GM21390 (cell line): ENCODE data around the gene MKNK1.

Experiments used
- ATAC-seq: cut with Tn5 transposase; IDR thresholded peaks from one replicate; pipeline ENCODE4 v1.9.1; 2021; ENCODE audit not compliant: unreplicated experiment

MKNK1 gene

DNA sequence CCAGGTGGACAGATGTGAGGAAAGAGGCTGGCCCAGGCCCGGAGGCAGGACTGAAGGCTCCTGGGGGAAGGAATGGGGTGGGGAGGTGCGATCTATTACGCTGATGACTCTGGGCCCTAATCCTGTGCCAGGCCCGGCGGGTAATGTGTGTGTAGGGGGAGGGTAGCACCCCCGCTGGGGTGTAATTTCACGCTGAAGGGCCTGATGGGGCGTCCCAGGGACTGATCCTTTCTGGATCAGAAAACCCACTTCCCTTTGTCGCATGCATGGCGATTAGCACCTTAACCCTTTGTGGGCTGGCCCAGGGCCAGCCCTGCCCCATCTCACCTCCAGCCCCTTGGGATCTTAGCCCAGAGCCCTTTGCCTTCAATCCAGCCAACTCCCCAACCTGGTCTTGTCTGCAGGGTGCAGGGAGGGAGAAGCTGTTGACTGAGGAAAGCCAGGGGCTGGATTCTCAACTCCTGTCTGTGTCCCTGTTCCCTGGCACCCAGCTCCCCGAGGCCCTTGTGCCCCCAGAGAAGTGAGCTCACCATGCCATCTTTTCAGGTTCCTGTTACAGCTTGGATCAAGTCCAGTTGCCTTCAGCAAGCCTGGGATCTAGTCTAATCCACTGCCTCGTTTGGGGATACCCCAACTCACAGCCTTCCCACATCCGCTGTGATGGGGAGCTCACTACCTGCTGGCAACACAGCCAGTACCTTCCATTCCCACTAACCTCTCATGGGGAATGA lies 78.7 kb downstream of the MKNK1 start:
- ATAC-seq = no peak

GRCh38 chr1:46524843-46525242 lies 79.2 kb downstream of the MKNK1 start:
- ATAC-seq = no peak

GRCh38 chr1:46523496-46524353 lies 80.3 kb downstream of the MKNK1 start:
- ATAC-seq = no peak

- ATAC-seq = no peak
Observed at GRCh38 chr1:46522969-46523320, 81.1 kb downstream of the MKNK1 start.

DNA sequence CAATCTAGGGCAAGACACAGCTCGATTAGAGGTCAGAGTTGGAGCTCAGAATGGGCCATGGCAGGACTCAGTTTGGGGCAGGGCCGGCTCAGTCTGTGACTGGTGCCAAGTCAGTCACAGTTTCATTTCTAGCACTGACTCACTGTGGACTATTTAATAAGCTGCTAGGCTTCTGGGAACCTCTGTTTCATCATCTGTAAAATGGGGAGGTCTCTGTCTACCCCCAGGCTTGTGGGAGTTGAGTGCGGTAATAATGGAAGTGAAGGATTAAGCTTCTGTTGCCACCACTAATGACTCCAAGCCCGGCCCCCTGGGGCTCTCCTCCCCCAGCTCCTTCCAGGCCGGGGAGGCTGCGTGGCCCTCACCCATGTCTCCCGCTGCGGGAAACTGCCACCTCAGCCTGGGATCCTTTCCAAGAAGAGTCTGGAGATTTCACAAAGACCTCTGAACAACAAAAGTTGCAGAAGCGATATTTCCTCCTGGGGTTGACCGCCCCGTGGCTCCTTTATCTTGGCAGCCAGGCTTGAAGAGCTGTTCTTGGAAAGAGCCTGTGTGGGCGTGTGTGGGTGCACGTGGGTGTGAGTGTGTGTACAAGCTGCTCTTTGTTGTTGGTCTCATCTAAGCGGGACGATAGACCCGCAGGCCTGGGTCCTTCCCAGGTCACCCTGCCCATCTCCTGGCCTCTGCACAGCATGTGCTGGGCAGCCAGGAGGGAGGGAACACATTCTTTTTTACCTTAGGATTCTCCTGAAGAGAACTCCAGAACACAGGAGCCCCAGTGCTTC lies 81.7 kb downstream of the MKNK1 start:
- peak; percentile 76 for ATAC-seq

DNA sequence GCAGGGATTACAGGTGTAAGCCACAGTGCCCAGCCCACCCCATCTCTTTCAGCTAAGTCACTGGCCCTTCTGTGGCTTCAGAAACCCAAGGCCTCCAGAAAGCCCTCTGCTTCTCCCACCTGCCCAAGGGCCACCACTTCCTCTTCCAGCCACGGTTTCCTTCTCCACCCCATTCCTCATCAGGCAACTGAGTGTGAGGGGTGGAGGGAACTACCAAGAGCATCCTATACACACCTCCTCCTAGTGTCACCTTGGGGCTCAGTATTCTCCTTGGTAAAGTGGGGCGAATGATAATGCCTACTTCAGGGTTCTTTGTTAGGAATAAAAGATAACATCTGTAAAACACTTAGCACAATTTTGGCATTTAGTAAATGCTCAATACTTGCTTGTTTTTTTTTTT lies 82.7 kb downstream of the MKNK1 start:
- no peak for ATAC-seq

DNA sequence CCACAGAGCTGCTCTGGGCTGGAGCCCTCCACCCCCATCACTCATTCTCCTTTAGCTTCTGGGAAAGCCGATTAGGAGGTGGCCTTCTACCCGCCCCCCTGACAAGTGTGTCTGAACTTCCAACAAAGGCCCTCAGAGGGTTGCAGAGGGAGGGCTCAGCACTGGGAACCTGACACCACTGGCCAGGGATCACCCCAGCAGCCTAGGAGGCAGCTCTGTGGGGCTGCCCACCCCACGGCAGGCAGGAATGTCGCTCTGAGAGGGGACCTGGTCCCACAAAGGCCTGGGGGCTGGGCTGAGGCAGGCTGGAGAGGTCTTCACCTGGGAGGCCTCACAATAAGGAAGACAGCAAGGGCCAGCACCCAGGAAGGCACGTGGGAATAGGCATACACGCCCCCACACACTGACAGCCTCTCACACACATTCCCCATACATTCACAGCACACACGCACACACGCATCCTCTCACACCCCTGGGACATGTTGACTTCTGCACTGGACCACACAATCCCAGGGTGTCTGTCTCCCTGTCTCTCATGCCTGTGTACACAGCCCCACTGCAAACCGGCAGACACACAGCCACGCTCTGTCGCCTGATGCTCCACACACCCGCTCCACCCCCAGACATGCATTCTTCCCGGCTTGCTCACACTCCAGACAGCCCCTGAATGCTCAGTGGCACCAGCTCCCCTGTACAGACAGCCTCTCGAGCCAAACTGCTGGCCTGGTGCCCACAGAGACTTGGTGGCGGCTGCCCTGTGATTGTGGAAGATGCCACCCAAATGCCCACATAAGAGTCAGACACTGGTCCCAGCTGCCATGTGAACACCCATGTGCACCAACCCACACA lies 83.8 kb downstream of the MKNK1 start:
- ATAC-seq = no peak

DNA sequence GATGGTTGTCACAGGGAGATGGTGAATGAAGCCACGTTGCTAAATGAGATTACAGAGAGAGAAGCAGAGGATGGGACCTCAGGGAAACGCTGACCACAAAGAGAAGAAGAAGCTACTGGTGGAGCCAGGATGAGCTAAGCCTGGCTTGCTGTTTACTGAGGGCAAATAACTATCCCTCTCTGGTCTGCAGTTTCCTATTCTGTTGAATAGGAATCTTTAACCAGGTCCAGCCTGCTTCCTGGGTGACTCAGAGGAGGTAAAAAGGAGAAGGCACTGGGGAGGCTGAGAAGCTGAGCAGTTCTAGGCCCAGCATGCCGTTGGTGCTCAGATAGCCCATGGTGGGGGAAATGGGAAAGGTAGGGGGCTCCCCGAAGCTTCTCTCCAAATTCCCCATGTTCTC lies 84.9 kb downstream of the MKNK1 start:
- no peak for ATAC-seq

DNA sequence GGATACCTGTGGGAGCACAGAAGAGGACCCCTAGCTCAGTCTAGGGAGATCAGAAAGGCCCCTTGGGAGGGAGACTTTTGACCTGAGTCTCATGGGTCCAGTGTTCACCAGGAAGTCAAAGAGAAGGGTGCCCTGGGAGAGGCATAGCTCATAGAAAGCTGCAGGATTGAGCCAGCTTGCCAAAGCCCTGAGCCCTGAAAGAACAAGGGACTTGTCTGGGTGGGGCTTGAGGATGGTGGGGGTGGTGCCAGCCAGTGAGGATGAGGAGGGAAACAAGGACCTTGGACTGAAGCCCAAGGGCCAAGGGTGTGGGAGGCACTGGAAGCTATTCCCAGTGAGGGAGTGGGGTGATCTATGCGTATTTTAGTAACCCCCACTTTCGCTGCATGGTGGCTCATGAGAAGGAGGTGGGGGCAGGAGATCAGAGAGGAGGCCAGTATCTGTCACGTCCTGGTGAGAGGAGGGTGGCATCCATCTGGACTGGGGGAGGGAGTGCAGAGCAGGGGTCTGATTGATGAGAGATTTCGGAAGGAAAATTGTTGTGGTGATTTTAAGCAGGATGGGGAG lies 86.1 kb downstream of the MKNK1 start:
- ATAC-seq = no peak

GRCh38 chr1:46517010-46517600 lies 87.0 kb downstream of the MKNK1 start:
- no peak for ATAC-seq

- ATAC-seq = no peak
Observed at GRCh38 chr1:46516200-46516950, 87.7 kb downstream of the MKNK1 start.

- no peak for ATAC-seq
Observed at GRCh38 chr1:46515576-46515975, 88.5 kb downstream of the MKNK1 start.

DNA sequence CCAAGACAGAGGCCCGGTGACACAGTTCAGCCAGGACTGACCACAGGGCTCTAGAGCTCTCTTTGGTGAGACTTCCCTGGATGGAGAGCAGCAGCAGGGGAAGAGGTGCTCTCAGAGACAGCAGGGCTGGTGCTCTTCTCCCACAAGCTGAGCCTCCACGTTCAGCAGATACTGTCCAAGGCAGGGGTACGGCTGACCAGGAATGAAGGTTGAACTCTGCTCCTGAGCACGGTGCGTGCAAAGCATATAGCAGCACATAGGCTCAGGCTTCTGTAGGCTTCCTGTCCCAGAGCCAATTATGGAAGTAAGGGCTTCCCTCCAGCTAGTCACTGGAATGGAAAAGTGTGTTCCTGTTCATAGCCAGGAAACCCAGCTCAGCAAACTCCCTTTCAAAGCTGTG lies 90.5 kb downstream of the MKNK1 start:
- ATAC-seq = no peak

DNA sequence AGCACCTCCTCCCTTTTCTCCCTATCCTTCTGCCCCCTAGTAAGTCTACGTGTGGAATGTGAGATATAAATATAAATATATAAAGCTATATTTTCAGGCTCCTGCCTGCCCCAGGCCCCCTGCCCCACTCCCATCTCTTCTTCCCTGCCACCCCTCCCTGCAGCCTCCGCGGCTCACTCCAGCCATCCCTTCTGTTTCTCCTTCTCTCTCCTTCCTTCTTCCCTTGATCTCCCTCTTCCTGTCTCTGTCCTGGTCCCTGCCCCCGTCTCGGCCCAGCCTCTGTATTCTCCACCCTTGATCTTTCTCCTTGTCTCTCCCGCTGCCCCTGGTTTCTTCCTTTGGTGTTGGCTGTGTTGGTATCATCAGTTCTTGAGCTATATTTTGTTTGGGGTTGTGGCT lies 91.3 kb downstream of the MKNK1 start:
- ATAC-seq = no peak

DNA sequence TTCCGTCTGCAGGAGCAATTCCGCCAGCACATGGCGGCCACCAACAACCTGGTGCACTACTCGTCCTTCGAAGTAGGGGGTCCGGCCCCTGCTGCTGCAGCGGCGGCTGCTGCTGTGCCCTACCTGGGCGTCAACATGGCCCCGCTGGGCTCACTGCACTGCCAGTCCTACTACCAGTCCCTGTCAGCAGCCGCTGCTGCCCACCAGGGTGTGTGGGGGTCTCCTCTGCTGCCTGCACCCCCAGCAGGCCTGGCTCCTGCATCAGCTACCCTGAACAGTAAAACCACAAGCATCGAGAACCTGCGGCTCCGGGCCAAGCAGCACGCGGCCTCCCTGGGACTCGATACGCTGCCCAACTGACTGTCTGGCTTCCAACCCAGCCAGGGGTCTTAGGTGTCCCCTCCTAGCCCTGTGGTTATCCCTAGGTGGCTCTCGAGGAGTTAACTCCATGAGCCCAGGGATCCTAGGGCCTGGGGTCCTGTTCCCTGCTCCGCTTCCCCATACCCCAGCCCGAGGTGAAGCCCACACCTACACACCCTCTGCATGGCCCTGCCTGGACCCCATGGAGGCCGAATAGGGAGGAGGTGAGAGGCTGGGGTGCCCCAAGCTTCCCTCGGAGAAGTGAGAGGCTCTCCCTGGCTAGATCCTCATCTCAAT lies 91.8 kb downstream of the MKNK1 start:
- ATAC-seq = no peak

- ATAC-seq = no peak
Observed at GRCh38 chr1:46510998-46511365, 93.1 kb downstream of the MKNK1 start.

- ATAC-seq = no peak
Observed at GRCh38 chr1:46510341-46510997, 93.6 kb downstream of the MKNK1 start.

DNA sequence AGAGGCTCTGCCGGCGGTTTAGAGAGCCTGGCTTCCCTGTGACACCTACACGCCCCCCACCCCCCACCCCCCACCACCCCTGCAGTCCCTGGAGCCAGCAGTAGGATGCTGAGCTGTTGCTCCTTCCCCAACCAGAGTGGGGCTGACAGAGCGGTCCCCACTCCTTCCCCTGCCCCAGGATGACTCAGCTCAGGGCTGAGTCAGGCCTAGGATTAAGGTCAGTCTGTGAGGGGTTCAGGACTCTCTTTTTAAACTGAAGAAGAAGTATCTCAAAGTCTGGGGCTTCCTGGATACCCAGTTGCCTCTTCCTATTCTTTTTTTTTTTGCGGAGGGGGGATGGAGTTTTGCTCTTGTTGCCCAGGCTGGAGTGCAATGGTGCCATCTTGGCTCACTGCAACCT lies 95.3 kb downstream of the MKNK1 start:
- no peak for ATAC-seq
